Peyer's patch (tissue), 4 donors: Measurements from ENCODE around the gene SPATA13. TPM values are rescaled to one million over a fixed set of nuclear protein-coding genes. Genes with fewer than 3 reads are reported as not detected.

Experiments
- DNase-seq, 3 donors: peaks; one replicate each; pipeline ENCODE4 v3.0.0-alpha.2; 2017 to 2019
- H3K27ac ChIP-seq, 4 donors: fragments of 200-600 bp; sonication (generic); one replicate each; pipeline ENCODE4 v1.5.1; 2016 to 2019
- H3K27me3 ChIP-seq, 2 donors: fragments of 200-600 bp; sonication (generic); one replicate each; pipeline ENCODE4 v1.5.1; 2019
- H3K36me3 ChIP-seq, 3 donors: fragments of 200-600 bp; sonication (generic); one replicate each; pipeline ENCODE4 v1.5.1; 2016 to 2019
- H3K4me1 ChIP-seq, 4 donors: fragments of 200-600 bp; sonication (generic); one replicate each; pipeline ENCODE4 v1.5.1; 2016 to 2019
- H3K4me3 ChIP-seq, 4 donors: fragments of 200-600 bp; sonication (generic); 1 replicate in 3 of 4; 2 replicates in 1 of 4; pipeline ENCODE4 v1.5.1; 2016 to 2019; ENCODE audit warnings: mild to moderate bottlenecking in 1 of 4
- H3K9me3 ChIP-seq, 4 donors: fragments of 200-600 bp; sonication (generic); one replicate each; pipeline ENCODE4 v1.5.1; 2016 to 2019; ENCODE audit warnings: mild to moderate bottlenecking in 1 of 4
- POLR2A ChIP-seq, 2 donors: fragments of 450-650 bp; IDR thresholded peaks; one replicate each; pipeline ENCODE4 v1.5.1; 2017; ENCODE audit warnings: antibody characterized with exemption in 2 of 2, mild to moderate bottlenecking in 2 of 2, moderate library complexity in 2 of 2
- total RNA-seq, 4 donors: library from RNA; depleted of rRNA; stranded (reverse); fragments of >200 nt; gene quantifications; one replicate each; pipeline ENCODE4 v1.1.0, GENCODE V29; 2016
- TF ChIP-seq, protein P1 (sequence below), 6 experiments: fragments of 450-650 bp in 4 of 6; fragments of 200-600 bp in 2 of 6; sonication (generic) in 1 of 6; IDR thresholded peaks; one replicate each; pipeline ENCODE4 v1.5.1; 2017 to 2019; ENCODE audit warnings: antibody characterized with exemption in 6 of 6, mild to moderate bottlenecking in 3 of 6, moderate library complexity in 1 of 6

The SPATA13 gene
- total RNA-seq, 4 donors from 2014 or later, result 77.1 to 191 (median 141) TPM

DNA sequence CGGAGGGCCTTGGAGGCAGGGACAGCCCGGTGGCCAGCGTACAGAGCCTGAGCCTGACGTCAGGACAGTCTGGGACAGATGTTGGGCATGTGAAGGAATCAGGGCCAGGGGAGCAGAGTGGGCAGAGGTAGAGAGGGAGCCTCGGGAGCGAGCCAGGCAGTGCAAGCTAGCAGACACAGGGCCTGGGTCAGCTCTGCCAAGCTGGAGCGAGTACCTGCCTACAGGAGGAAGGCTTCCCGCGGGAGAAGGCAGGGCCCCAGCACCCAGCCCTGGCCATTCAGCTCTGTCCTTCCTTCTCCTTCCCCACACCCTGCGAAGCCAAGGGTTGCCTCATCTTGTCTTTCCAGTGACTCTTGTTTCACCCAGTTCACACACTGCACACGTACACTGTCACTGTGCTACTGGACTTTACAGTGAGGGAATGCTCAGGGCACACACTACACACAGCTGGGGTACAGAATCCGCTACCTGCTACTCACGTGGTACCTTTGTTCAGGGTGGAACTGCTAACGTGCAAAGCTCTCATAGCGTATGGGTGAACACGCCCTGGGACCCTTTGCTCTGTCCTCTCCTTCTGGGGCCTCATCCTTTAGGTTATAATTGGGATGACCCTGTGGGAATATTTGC is 139.1 kb downstream of the SPATA13 start:
- H3K4me1 ChIP-seq, result no peaks in the 10 kb centered on the region
- H3K27ac ChIP-seq, result no peak overlapping the region
- no peak for DNase-seq
- no peaks in the 10 kb centered on the region for H3K27me3 ChIP-seq
- no peaks in the 10 kb centered on the region for H3K9me3 ChIP-seq
- TF ChIP-seq POLR2A (IDR thresholded peaks at IDR 0.05), result no peak
- TF ChIP-seq, protein P1, sequence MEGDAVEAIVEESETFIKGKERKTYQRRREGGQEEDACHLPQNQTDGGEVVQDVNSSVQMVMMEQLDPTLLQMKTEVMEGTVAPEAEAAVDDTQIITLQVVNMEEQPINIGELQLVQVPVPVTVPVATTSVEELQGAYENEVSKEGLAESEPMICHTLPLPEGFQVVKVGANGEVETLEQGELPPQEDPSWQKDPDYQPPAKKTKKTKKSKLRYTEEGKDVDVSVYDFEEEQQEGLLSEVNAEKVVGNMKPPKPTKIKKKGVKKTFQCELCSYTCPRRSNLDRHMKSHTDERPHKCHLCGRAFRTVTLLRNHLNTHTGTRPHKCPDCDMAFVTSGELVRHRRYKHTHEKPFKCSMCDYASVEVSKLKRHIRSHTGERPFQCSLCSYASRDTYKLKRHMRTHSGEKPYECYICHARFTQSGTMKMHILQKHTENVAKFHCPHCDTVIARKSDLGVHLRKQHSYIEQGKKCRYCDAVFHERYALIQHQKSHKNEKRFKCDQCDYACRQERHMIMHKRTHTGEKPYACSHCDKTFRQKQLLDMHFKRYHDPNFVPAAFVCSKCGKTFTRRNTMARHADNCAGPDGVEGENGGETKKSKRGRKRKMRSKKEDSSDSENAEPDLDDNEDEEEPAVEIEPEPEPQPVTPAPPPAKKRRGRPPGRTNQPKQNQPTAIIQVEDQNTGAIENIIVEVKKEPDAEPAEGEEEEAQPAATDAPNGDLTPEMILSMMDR (IDR thresholded peaks at IDR 0.05), result no peak
- H3K36me3 ChIP-seq, result peaks cover 0 to 97% (median 0%) of the 10 kb centered on the region in 3 donors
- no peak overlapping the region for H3K4me3 ChIP-seq

GRCh38 chr13:24301434-24301833 is 140.9 kb downstream of the SPATA13 start:
- TF ChIP-seq, protein P1 (IDR thresholded peaks at IDR 0.05), result no peak
- TF ChIP-seq POLR2A (IDR thresholded peaks at IDR 0.05), result no peak
- H3K36me3 ChIP-seq, result peaks cover 0 to 81% (median 0%) of the 10 kb centered on the region in 3 donors
- no peak overlapping the region for H3K4me3 ChIP-seq
- DNase-seq, result no peak
- no peaks in the 10 kb centered on the region for H3K4me1 ChIP-seq
- H3K27ac ChIP-seq, result no peak overlapping the region
- H3K9me3 ChIP-seq, result no peaks in the 10 kb centered on the region
- H3K27me3 ChIP-seq, result no peaks in the 10 kb centered on the region

DNA sequence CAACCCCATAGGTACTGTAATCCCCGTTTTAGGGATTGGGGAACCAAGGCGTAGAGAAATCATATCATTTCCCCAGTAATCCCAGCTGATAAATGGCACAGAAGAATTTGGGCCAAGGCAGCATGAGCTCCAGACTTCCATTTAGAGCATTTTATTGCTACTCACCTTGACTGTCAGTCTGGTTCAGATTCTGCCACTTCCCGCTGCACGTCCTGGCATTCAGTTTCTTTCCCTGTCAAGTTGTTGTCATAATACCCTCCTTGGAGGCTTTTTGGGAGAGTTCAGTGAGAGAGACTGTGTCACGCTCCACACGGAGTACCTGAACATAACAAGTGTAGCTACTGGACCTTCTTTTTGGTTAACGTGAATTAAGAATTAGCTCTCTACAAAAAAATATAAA is 141.4 kb downstream of the SPATA13 start:
- Histone ChIP-seq H3K27me3 (no peaks in the 10 kb centered on the region), H3K27ac (no peak overlapping the region), H3K4me1 (no peaks in the 10 kb centered on the region), H3K4me3 (no peak overlapping the region), H3K36me3 (peaks cover 0 to 77% (median 0%) of the 10 kb centered on the region in 3 donors), H3K9me3 (no peaks in the 10 kb centered on the region)
- TF ChIP-seq, protein P1 (IDR thresholded peaks at IDR 0.05), result no peak
- TF ChIP-seq POLR2A (IDR thresholded peaks at IDR 0.05), result no peak
- no peak for DNase-seq

- H3K4me1 ChIP-seq, result no peaks in the 10 kb centered on the region
- TF ChIP-seq POLR2A (IDR thresholded peaks at IDR 0.05), result no peak
- TF ChIP-seq, protein P1 (IDR thresholded peaks at IDR 0.05), result no peak
- no peak overlapping the region for H3K4me3 ChIP-seq
- H3K27me3 ChIP-seq, result no peaks in the 10 kb centered on the region
- H3K27ac ChIP-seq, result no peak overlapping the region
- no peak for DNase-seq
- no peaks in the 10 kb centered on the region for H3K9me3 ChIP-seq
- H3K36me3 ChIP-seq, result peaks cover 0 to 50% (median 0%) of the 10 kb centered on the region in 3 donors
Observed at GRCh38 chr13:24304620-24305019, 144.1 kb downstream of the SPATA13 start.

DNA sequence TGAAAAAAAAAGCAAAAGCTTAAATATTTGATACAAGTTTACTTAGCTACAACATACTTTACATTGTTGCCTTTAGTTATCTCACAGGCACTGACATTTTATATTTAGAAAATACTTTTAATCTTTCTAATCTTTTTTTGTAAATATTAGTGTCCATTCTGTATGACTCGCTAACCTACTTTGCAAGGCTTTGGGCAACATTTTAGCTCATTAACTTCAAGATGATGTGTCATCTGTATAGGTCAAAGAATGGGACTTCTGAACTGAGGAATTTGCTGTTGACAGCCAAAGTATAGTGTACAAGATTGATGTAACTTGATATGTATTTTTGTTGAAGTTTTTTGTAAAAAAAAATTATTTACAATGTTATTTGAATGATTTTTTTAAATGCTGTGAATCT is 146.1 kb downstream of the SPATA13 start:
- no peak overlapping the region for H3K27ac ChIP-seq
- TF ChIP-seq, protein P1 (IDR thresholded peaks at IDR 0.05), result no peak
- no peak for TF ChIP-seq POLR2A (IDR thresholded peaks at IDR 0.05)

More for the DNA sequence above, 146.1 kb downstream of the SPATA13 start:
- Histone ChIP-seq H3K27me3 (no peaks in the 10 kb centered on the region), H3K36me3 (peaks cover 0 to 30% (median 0%) of the 10 kb centered on the region in 3 donors), H3K4me3 (no peak overlapping the region), H3K4me1 (no peaks in the 10 kb centered on the region), H3K9me3 (no peaks in the 10 kb centered on the region)
- no peak for DNase-seq
